Omental fat pad (tissue), 4 donors: ENCODE data around the gene ISCU. TPM values are rescaled to one million over a fixed set of nuclear protein-coding genes. Genes with fewer than 3 reads are reported as not detected.

Source experiments
- ATAC-seq: fragments of 150-250 bp; one replicate; pipeline ENCODE4 v1.9.1; 2016; ENCODE audit warnings: mild to moderate bottlenecking, moderate library complexity; ENCODE audit not compliant: low FRiP score
- DNase-seq: peaks from one replicate; pipeline ENCODE4 v3.0.0-alpha.2; 2019; ENCODE audit warnings: low spot score
- CTCF ChIP-seq, 3 donors: fragments of 450-650 bp; IDR thresholded peaks; one replicate each; pipeline ENCODE4 v1.5.1; 2016 to 2017; ENCODE audit warnings: antibody characterized with exemption in 3 of 3, mild to moderate bottlenecking in 3 of 3, moderate library complexity in 2 of 3
- total RNA-seq, 4 donors: library from RNA; depleted of rRNA; stranded (reverse); fragments of >200 nt; gene quantifications; one replicate each; pipeline ENCODE4 v1.1.0, GENCODE V29; 2016

The ISCU gene
- total RNA-seq, 4 donors from 2014 or later, result 148 to 260 (median 187) TPM

- no peak for DNase-seq
- no peak for TF ChIP-seq CTCF (IDR thresholded peaks at IDR 0.05)
- ATAC-seq, result no peak
These were observed 19.2 kb downstream of the ISCU start for GRCh38 chr12:108581311-108582227.

GRCh38 chr12:108582509-108582908 lies 20.1 kb downstream of the ISCU start:
- DNase-seq (no peak), ATAC-seq (no peak)
- TF ChIP-seq CTCF (IDR thresholded peaks at IDR 0.05), result no peak

- no peak for DNase-seq
- no peak for TF ChIP-seq CTCF (IDR thresholded peaks at IDR 0.05)
- ATAC-seq, result no peak
These were observed 20.8 kb downstream of the ISCU start for GRCh38 chr12:108582978-108583770.

- ATAC-seq (no peak), DNase-seq (no peak)
- TF ChIP-seq CTCF (IDR thresholded peaks at IDR 0.05), result no peak
These were observed 21.6 kb downstream of the ISCU start for GRCh38 chr12:108583991-108584390.

GRCh38 chr12:108584456-108585065 lies 22.2 kb downstream of the ISCU start:
- DNase-seq (no peak), ATAC-seq (no peak)
- TF ChIP-seq CTCF (IDR thresholded peaks at IDR 0.05), result no peak

GRCh38 chr12:108585864-108586263 lies 23.5 kb downstream of the ISCU start:
- no peak for TF ChIP-seq CTCF (IDR thresholded peaks at IDR 0.05)

More at GRCh38 chr12:108585864-108586263, 23.5 kb downstream of the ISCU start:
- no peak for ATAC-seq
- no peak for DNase-seq
